H1 (cell line): ENCODE results near the gene MPV17L2. TPM values are rescaled to one million over a fixed set of nuclear protein-coding genes. Genes with fewer than 3 reads are reported as not detected.

Experiments used
- CHD1 ChIP-seq: IDR thresholded peaks from 2 replicates; pipeline ENCODE4 v1.6.1; 2012; ENCODE audit warnings: low read depth, low read length, improper control_type of control experiment
- EGR1 ChIP-seq: IDR thresholded peaks from 2 replicates; pipeline ENCODE4 v1.6.1; 2011; ENCODE audit warnings: low read depth, low read length, borderline replicate concordance
- JUND ChIP-seq: IDR thresholded peaks from 2 replicates; pipeline ENCODE4 v1.6.1; 2011; ENCODE audit warnings: mild to moderate bottlenecking, improper control_type of control experiment, low read length
- TBP ChIP-seq: IDR thresholded peaks from 2 replicates; pipeline ENCODE4 v1.6.1; 2011; ENCODE audit warnings: low read depth, low read length, improper control_type of control experiment
- polyA plus RNA-seq, 7 experiments: library from polyadenylated mRNA; depleted of rRNA in 3 of 7; stranded (reverse) in 5 of 7; unstranded in 2 of 7; fragments of >200 nt in 5 of 7; fragments of 200-250 nt in 2 of 7; gene quantifications; 1 replicate in 5 of 7; 2 replicates in 1 of 7; 4 replicates in 1 of 7; pipeline versions ENCODE4 v1.2.1 to v1.2.3, GENCODE V29; 2011 to 2013; ENCODE audit warnings: missing spikeins in 2 of 7, mixed read lengths in 2 of 7
- total RNA-seq: library from RNA; stranded (reverse); fragmentation: NEBNext Ultra II Directional; extraction: Animal tissue kit (Norgen Biotek cat#: 25700); gene quantifications from 2 replicates; pipeline ENCODE4 v1.2.1, GENCODE V29; 2021

The MPV17L2 gene
- total and polyA plus RNA-seq, 2 of the 8 experiments (the other 6 are each of a cell fraction or from before 2014, with no cell fraction given): 24.2 to 82.6 TPM

DNA sequence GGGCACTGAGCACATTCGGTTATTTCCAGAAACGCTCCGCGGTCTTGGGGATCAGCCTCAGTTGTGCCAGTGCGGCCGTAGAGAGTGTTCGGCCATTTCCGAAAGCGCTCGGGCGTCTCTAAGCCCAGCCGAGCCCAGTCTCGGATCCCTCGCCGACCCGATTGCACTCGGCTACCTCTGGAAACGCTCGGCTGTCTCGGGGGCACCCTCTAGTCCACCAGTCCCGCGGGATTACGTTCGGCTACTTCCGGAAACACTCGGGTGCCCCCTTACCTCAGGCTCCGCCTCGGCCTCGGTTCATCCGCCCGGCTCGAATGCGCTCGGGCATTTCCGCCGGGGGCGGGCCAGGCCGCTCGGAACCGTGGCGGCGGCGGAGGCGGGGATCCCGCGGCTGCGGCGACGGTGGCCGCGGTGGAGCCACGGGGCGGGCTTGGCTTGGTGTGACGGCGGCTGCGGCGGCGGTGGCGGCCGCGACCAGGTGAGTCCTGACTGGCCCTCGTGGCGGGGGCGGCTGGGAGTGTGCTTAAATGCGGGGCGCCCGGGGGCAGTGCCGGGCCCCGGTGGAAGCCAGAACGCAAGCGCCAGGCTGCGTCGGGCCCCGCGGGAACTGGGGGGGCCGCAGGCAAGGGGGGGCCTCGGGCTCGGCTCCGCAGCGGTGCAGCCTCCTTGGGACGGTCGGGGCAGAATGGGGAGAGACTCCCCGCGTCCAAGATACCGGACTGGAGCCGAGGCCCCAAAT lies 40.0 kb upstream of the MPV17L2 start, which contains the start of gene PIK3R2 (continued):
- TF ChIP-seq CHD1 (no peak), JUND (no peak), EGR1 (no peak), TBP (0 out of 2 replicates have a peak, but pooled peaks have one; percentile 10)
